Colonic mucosa (tissue), 4 donors: ENCODE measurements around the gene PRCC. TPM values are rescaled to one million over a fixed set of nuclear protein-coding genes. Genes with fewer than 3 reads are reported as not detected.
A peak's percentile ranks its signal among the peaks of the same experiment; 100 is the strongest.

Source experiments
- DNase-seq: peaks from one replicate; pipeline ENCODE4 v3.0.0-alpha.2; 2020
- H3K27ac ChIP-seq: fragments of 200-600 bp; one replicate; pipeline ENCODE4 v1.8.0; 2021
- H3K27me3 ChIP-seq: fragments of 200-600 bp; one replicate; pipeline ENCODE4 v1.8.0; 2021
- H3K36me3 ChIP-seq: fragments of 200-600 bp; one replicate; pipeline ENCODE4 v1.8.0; 2021
- H3K4me1 ChIP-seq: fragments of 200-600 bp; one replicate; pipeline ENCODE4 v1.8.0; 2021; ENCODE audit warnings: mild to moderate bottlenecking
- H3K4me3 ChIP-seq: fragments of 200-600 bp; one replicate; pipeline ENCODE4 v1.8.0; 2021
- H3K9ac ChIP-seq, 2 donors: one replicate each; pipeline ENCODE4 v1.7.0; 2013; ENCODE audit warnings: control low read depth in 2 of 2, low read depth in 2 of 2, low read length in 2 of 2
- H3K9me3 ChIP-seq: fragments of 200-600 bp; one replicate; pipeline ENCODE4 v1.8.0; 2021
- CTCF ChIP-seq: fragments of 200-600 bp; IDR thresholded peaks from one replicate; pipeline ENCODE4 v1.8.0; 2022; ENCODE audit warnings: antibody characterized with exemption, mild to moderate bottlenecking
- intact Hi-C: fragments of 100-400 bp; cut with DNase I; formaldehyde crosslinking; loops from one replicate; pipeline ENCODE4 v1.14.1; 2022
- total RNA-seq, 2 donors: library from RNA; stranded (reverse); fragmentation: NEBNext Ultra II Directional in 1 of 2; extraction: Animal tissue kit (Norgen Biotek cat#: 25700) in 1 of 2; gene quantifications; one replicate each; pipeline ENCODE4 v1.2.1, GENCODE V29; 2021
- donor health status: healthy.
- donor health status: DM: no; HTN: no; CAD: no.
- donor health status: DM: no; HTN: no; CAD: no.

Gene PRCC
- total RNA-seq, 2 donors from 2014 or later: 57.1 to 58.7 TPM

- Histone ChIP-seq H3K9ac (peak overlapping the region in 1 of 2 donors; percentile 54), H3K27ac (peak overlapping the region; percentile 46), H3K36me3 (no peaks in the 10 kb centered on the region), H3K4me3 (no peak overlapping the region), H3K27me3 (no peaks in the 10 kb centered on the region), H3K4me1 (peaks cover 6% of the 10 kb centered on the region), H3K9me3 (no peaks in the 10 kb centered on the region)
- intact Hi-C loops: no loop called here
- TF ChIP-seq CTCF: no peak
- DNase-seq: no peak
Measured at GRCh38 chr1:156815307-156815826, 48.0 kb downstream of the PRCC start.

- no peaks in the 10 kb centered on the region for H3K9me3 ChIP-seq
- peaks cover 6% of the 10 kb centered on the region for H3K4me1 ChIP-seq
- no peak for DNase-seq
- H3K27ac ChIP-seq: peak overlapping the region; percentile 46
- H3K9ac ChIP-seq: peak overlapping the region; percentile 31 to 54
- intact Hi-C loops: no loop called here
- no peaks in the 10 kb centered on the region for H3K36me3 ChIP-seq
- TF ChIP-seq CTCF: no peak
- H3K27me3 ChIP-seq: no peaks in the 10 kb centered on the region
- no peak overlapping the region for H3K4me3 ChIP-seq
Measured at GRCh38 chr1:156815961-156816422, 48.7 kb downstream of the PRCC start.

- H3K27me3 ChIP-seq: no peaks in the 10 kb centered on the region
- intact Hi-C loops: no loop called here
- peaks cover 6% of the 10 kb centered on the region for H3K4me1 ChIP-seq
- H3K36me3 ChIP-seq: no peaks in the 10 kb centered on the region
- peak within 1 kb of the TSS; percentile 31 to 54 for H3K9ac ChIP-seq
- TF ChIP-seq CTCF: no peak
- H3K27ac ChIP-seq: peak within 1 kb of the TSS; percentile 46
- H3K9me3 ChIP-seq: no peaks in the 10 kb centered on the region
- no peak within 1 kb of the TSS for H3K4me3 ChIP-seq
- DNase-seq: peak; percentile 50
Measured at GRCh38 chr1:156816561-156817328, 49.4 kb downstream of the PRCC start, which contains the start of gene SH2D2A. SH2D2A (minus strand) TSS chr1:156816848; CDS start chr1:156816708, 140 bp downstream.

- Histone ChIP-seq H3K4me1 (no peaks in the 10 kb centered on the region), H3K9me3 (no peaks in the 10 kb centered on the region), H3K9ac (no peak overlapping the region), H3K36me3 (no peaks in the 10 kb centered on the region), H3K27ac (no peak overlapping the region), H3K27me3 (no peaks in the 10 kb centered on the region), H3K4me3 (no peak overlapping the region)
- DNase-seq: no peak
- TF ChIP-seq CTCF: no peak
- intact Hi-C loops: no loop called here
Measured at GRCh38 chr1:156821801-156822200, 54.5 kb downstream of the PRCC start.

GRCh38 chr1:156822680-156823079 is 55.3 kb downstream of the PRCC start:
- TF ChIP-seq CTCF: no peak
- Histone ChIP-seq H3K9ac (no peak overlapping the region), H3K4me3 (no peak overlapping the region), H3K9me3 (no peaks in the 10 kb centered on the region), H3K27me3 (no peaks in the 10 kb centered on the region), H3K4me1 (no peaks in the 10 kb centered on the region), H3K36me3 (no peaks in the 10 kb centered on the region), H3K27ac (no peak overlapping the region)
- DNase-seq: no peak
- intact Hi-C loops: no loop called here
